Activated gamma-delta T cell treated with anti-CD3 and anti-CD28 coated beads, Interleukin-2, amount 50 U/mL, for 16 hours (primary cell): ENCODE measurements around the gene U2AF1.
"Not testable (repeated sequence)": the region's sequence is repeated elsewhere in the genome, so short reads cannot be mapped to it uniquely, and the experiment has no call there.

Experiments used
- DNase-seq: peaks from one replicate; pipeline ENCODE4 v3.0.0-alpha.2; 2020; ENCODE audit warnings: low read depth

Gene U2AF1

DNA sequence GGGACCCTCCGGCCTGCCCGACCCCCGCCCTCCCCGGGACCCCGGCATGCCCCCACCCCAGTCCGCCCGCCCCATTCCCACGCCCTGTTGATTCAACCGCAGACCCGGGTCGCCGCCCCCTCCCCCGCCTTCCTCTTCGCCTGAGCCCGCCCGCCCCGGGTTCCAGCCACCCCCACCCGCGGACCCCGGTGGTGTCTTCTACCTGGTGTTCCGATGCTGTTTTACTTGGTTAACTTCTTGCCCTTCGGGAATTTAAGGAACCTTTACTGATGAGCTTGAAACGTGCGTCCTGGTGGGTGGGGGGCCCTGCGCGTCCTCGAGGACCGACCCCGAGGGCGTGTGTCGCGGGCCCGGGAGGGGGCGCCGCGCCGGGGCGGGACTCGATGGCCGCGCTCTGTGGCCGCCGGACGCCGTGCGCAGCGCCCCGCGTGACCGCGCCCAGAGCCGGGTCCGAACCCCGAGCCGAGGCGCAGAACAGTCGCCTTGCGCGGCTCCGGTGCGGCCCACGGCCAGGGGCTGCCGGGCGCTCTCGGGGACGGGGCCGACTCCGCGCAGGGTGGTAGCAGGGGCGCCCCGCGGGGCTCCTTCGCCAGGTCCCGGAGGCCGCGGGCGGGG, 31.2 kb downstream of the U2AF1 start:
- not testable (repeated sequence) for DNase-seq

DNA sequence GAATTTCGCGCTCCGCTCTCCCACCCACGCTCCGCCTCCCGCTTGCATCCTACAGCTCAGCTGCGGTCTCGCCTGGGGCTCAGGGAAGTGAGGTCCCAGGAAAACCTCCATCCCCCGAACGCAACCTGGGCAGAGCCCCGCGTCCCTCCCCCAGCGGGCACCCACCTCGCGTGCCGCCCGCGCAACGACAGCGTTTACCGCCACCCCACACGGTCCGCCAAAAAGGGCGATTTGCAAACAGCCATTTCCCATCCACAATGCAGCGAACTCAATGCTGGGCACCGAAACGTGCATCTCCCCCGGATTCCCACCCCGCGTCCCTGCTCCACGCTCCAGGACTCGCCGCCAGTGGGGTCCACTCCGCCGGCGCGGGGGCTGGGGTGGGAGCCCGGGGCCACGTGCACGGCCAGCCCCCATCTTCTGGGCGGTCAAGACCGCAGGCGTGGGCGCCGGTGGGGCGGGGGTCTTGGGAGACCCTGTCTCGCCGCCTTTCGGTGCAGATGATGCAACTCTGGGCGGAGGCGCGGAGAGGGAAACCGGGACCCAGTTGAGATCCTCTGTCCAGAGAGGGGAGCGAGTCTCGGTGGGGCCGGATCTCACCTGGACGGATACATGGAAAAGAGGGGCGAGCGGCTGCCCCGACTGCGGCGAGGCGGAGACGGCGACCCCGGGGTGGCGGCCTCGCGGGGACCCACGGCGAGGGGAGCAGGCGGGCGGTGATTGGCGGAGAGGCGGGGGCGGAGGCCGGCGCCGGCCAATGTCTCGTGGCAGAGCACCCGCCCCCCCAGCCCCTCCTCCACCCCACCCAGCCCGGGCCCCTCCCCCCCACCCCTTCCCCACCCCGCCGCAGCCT, 32.0 kb downstream of the U2AF1 start, which contains the start of gene CBS:
Gene CBS, minus strand, starts transcription at position 666 of the 853 bp plus-strand sequence. CDS start 3,642 bp downstream, outside the sequence.
- not testable (repeated sequence) for DNase-seq

DNA sequence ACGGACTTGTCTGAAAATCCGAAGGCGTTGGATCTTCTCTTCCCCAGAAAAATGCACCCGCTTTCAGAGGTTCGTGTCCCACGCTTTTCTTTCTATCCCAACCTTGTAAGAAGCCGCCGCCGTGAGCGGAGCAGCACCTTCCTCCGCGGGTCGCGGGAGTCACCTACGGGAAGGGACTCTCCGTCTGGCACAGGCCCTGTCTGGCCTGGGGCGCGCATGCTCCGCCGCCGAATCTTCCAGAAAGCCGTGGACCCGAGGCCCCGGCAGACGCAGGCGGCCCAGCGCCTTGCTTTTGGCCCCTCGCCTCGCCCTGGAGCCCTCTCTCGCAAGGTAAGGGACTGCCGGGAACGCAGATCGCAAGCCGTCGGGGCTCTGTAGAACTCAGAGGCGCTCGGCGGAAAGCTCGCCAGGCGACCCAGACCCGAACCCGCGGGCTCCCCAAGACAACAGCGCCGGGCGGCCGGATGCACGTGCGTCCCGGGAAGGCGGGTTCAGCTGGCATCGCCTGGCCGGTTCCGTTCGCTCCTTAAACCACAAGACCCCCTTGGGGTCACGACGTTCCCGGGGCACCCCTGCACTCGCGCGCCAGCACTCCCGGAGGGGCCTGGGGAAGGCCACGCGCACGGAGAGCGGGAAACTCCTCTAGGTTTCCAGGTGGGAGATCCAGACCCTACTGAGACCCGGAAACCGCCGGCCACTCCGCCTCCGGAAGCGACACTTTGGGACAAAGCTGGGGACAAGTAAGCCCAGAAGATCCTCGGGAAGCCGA, 32.8 kb downstream of the U2AF1 start:
- DNase-seq, result not testable (repeated sequence)

DNA sequence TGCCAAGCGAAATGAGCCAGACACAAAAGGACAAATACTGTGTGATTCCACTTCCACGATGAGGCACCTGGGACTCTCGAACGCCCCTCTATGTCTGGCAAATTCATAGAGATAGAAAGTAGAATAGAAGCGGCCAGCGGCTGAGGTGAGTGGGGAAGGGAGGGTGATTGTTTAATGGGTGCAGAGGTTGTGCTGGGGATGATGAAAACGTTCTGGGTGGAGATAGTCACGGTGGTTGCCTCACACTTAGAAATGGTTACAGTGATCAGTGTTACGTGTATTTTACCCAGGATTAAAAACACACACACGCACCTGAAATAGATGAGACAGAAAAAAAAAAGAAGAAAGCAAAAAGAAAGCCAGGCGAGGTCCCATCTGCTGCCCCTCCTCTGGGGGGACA, 34.6 kb downstream of the U2AF1 start:
- DNase-seq, result not testable (repeated sequence)

DNA sequence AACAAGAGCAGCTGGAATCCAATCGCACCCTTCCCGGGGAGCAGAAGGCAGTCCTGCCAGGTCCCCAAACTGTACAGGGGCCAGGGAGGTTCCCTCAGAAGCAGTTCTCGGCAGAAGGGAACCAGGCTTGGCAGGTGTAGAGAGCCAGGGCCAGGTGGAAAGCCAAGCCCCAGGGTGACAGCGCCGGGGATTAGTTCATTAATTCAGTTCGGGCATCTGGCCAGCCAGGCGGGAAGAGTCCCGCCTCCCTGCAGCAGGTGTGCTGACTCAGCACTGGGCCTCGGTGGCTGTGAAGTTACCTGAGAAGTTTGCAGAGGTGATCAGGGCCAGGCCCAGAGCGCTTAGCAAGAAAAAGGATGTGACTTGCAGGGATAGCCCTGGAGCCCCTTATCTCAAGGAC, 37.7 kb downstream of the U2AF1 start:
- DNase-seq, result not testable (repeated sequence)

DNA sequence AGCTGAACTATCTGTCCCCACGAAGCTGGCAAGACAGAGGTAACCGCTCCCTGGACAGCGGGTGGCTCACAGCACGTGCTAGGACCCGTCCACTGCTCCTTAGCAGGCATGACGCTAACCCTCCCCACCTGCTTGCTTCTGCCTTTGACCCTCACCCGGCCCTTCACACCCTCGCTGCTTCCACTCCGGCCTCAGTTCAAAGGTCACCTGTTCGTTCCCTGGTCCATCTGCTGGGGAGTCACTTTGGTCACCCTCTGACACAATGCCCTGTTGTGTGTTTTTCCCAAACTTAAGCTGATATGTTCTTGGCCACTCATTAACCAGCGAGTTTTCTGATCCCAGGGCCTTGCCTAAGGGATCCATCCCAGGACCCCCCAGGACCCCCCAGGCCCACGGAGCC, 39.3 kb downstream of the U2AF1 start:
- DNase-seq, result not testable (repeated sequence)

DNA sequence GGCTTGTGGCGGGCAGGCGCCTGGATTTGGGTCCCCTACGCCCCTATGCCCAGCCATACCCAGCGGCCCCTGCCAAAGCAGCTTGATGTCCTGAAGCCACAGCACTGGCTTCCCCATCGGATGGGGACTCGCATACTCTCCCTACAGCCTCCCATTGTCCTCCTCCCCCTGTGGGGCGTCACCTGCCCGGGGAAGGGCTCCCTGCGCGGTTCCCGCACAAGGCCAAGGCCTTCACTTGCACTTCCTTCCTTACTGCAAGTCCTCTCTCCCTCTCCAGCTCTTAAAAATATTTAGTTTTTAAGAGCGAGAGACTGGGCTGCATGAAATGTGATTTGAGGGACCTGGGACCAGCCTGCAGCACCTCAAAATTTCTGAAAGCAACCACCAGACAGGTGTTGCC, 40.7 kb downstream of the U2AF1 start:
- not testable (repeated sequence) for DNase-seq

DNA sequence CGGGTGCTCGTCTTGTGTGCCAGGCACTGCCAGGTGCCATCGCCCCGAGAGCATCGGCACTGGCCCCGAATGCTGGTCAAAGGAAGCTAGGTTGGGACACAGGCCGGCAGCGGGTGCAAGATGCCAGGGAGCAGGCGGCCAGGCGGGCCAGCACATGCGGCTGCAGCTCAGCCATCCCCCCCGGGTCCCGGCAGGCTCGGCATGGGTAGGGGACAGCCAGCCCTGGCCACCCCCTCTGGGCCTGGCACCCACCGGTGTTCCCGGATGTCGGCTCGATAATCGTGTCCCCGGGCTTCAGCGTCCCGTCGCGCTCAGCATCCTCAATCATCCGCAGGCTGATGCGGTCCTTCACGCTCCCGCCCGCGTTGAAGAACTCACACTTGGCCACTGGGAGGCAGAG, 41.4 kb downstream of the U2AF1 start:
- DNase-seq, result not testable (repeated sequence)

DNA sequence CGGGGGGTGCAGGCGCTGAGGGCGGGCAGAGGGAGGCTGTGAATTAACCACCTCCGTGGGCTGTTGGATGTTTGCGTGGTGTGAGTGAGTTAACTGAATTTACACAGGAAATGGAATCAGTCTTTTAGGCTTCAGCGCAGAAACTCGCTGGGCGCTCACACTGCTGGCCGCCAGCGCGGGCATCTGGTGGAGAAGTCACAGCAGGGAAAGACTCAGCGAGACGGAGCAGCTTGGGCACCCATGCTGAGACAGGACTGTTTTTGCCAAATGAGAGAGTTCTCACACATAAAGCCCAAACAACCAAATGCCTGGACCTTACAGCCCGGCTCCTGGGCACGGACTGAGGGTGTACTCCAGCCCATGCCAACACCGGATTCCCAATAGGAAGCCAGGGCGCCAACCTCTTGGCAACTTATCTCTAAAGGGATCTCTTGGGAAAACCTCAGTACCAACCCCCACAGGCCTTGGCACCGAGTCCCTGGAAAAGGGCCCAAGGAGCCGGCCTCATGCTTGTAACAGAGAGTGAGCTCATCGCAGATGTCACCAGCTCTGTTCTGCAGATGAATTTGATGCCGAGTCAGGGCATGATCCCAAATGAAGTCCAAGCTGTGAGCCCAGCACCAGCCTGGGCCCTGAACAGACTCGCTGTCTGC, 43.0 kb downstream of the U2AF1 start:
- not testable (repeated sequence) for DNase-seq

DNA sequence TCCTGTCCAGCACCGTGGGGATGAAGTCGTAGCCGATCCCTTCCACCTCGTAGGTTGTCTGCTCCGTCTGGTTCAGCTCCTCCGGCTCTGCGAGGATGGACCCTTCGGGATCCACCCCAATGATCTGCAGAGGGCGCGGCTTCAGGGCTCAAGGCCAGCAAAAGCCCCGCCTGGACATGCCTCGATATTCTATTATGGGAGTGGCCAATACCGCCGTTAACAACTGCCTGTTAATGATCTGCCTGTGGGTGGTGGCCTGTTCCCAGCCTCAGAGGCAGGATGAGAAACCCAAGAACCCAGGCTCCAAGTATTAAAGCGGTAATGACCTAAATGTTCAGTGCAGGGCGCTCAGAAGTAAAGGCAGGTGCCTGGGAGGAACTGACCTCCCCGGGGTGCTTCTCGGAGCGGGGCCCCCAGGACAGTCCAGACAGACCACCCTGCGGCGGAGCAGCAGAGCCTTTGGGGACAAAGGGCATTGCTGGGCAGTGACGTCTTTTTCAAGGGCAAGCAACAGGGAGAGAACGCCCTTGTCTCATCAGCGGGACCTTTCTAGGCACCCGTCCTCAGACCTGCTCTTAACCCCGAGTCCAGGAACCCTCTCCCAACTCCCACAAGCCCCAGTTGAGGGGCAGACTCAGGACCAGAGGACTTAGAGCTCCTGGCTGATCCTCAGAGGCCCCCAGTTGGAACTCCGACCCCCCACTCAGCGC, 44.3 kb downstream of the U2AF1 start:
- not testable (repeated sequence) for DNase-seq

DNA sequence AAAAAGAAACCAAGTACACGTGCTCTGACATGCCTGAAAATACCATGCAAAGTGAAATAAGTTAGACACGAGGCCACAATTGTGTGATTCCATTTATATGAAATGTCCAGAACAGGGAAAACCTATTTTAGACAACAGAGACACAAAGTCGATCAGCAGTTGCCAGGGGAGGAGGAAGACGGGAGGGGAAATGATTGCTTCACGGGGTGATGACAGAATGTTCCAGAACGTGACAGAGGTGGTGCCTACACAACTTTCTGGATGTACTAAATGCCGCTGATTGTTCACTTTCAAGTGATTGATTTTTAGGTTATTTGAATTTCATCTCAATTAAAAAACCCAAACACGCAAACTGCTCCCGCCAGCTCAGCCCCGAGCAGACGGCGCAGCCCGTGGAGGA, 54.3 kb downstream of the U2AF1 start:
- not testable (repeated sequence) for DNase-seq

DNA sequence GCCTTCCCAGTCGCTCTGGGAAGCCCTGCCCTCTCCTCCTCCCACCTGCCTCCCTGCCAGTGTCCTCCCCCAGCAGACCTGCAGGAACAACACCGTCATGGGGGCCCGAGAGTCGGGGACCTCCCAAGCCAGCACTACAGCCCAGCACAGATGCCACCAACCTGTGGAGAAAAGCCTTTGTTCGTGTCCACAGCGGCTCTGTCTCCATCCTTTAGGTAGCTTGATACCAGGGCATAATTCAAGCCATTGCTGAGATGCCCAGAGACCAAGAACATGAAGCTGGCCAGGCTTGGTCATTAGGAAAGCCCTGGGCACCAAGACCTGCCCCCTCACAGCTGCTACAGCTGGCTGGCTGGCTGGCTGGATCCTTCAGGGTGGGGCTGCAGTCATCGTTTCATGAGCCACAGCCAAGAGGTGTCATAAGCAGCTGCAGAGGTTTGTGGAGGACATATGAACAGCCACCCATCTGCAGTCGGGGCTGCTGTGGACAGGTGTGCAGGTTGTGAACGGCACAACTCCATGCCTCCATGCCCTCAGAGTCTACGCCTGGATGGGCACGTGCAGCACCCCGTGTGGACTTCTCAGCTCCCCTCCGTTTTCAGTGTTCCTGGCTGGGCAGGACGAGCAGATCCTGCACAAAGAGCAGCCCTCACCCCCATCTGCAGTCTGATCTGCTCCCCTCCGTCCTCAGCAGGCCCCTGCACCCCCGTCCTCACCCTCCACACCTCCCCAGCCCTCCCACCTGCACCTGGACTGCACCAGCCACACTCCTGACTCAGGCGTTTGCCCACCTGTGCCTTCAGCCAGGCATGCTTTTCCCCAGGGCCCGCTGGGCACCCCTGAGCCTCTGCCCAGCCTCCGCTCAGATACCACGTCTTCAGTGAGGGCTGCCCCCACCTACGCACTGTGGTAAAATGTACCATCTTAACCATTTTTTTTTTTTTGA, 61.2 kb downstream of the U2AF1 start:
- not testable (repeated sequence) for DNase-seq

DNA sequence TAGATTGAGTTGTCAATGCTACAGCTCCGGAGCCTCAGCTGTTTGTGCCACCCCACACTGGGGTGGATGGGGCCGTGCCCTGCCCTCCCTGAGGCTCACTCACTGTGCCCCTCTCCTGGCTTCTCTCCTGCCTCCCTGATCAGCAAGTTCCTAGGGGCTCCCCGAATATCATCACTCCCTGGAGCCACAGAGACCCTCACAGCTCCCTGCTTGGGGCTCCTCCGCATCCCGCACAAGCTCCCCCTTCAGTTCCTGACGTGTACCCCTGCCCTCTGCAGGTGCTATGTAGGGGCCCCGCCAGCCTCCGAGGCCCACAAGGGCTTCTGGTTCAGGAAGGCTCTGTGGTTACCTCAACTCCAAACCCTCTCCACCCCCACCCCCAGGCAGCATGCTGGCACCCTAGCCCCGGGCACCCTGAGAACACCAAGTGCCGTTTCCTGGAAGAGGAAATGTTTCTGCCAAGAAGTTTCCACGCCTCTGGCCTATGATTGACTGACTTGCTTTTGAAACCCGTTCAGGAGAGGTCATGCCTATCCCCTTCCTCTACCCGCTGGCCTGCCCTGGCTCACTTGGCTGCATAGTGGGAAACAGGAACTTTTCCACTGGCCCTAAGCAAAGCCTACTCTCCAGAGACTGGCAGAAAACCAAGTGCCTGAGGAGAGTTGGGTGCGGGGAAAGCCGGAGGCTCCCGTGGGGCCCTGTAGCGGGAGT, 62.0 kb downstream of the U2AF1 start:
- not testable (repeated sequence) for DNase-seq

DNA sequence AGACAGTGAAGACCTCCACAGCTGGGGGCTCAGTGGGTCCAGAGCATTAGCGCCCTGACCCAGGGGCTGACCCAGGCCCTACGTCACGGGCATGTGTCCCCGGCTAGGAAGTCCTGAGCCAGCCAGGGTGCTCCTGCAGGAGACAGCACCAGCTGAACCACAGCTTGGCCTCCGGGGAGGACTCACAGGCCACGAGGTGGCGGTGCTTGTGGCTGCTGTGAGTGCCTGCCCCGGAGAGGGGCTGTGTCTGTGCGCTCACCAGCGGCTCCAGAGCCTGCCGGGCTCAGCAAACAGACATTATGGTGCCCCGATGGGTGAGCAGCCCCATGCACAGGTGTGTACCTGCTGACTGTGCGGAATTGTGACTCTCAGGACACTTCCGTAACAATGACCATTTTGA, 62.8 kb downstream of the U2AF1 start:
- not testable (repeated sequence) for DNase-seq

DNA sequence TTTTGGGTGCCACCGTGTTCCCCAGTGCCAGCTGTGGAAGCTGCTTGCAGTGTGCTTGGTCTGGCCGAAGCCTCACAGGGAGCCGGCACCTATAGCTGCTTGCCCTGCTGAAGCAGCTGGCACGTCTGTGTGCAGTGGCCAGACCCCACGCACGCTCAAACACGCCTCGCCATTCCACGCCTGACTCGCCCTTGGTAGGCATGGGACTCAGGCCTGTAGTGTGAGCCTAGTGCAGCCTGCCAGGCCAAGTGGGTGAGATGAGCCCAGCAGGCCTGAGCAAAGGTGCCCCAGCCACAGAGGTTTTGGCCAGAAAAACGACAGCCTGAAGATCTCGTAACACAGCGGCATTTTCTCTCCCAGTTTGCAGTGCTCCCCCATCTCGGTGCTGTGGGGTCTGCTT, 64.1 kb downstream of the U2AF1 start:
- DNase-seq, result not testable (repeated sequence)
